ENCODE measurements around the gene C12orf60. TPM values are rescaled to one million over a fixed set of nuclear protein-coding genes. Genes with fewer than 3 reads are reported as not detected.

C12orf60 gene
- polyA plus RNA-seq, 1 experiment: 0.71 TPM

DNA sequence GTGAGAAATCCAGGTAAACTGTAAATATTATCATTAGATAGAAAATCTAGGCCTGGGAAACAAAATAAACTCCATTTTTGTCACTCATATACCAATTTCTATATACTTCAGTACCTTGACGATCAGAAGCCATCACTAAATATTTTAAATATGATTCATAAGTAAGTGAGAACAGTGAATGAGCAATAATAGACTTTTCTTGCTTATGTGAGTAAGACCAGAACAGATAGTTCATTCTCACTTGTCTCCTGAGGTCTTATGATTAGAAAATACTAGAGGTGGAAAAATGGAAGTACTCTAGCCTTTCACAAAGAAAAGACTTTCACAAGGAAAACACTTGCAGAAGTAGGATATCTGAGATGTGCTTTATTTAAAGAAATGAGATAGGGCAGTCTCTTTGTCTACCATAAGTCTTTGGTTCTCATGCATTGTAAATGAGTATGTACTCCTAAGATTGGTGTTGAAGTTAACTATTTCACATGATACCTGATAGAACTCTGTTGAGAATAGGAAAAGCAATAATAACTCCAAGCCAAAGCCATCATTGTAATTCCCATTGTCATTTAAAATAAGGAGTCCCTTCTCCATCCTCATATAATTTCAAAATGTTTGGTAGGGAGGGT lies 20.7 kb downstream of the C12orf60 start:
- H3K36me3 ChIP-seq (ENCODE audit: control insufficient read depth, insufficient read depth, low read length): no peaks in the 10 kb centered on the region
- ChIA-PET POLR2A (no interaction called here), CTCF (interaction anchor here (1.2 kb wide), 1 partner anchor 53 kb away, joined by 5 read pairs; a partner anchor contains a TSS)
- no peaks in the 10 kb centered on the region for H3K27me3 ChIP-seq (ENCODE audit: control insufficient read depth, insufficient read depth, low read length)
- TF ChIP-seq, protein P1, sequence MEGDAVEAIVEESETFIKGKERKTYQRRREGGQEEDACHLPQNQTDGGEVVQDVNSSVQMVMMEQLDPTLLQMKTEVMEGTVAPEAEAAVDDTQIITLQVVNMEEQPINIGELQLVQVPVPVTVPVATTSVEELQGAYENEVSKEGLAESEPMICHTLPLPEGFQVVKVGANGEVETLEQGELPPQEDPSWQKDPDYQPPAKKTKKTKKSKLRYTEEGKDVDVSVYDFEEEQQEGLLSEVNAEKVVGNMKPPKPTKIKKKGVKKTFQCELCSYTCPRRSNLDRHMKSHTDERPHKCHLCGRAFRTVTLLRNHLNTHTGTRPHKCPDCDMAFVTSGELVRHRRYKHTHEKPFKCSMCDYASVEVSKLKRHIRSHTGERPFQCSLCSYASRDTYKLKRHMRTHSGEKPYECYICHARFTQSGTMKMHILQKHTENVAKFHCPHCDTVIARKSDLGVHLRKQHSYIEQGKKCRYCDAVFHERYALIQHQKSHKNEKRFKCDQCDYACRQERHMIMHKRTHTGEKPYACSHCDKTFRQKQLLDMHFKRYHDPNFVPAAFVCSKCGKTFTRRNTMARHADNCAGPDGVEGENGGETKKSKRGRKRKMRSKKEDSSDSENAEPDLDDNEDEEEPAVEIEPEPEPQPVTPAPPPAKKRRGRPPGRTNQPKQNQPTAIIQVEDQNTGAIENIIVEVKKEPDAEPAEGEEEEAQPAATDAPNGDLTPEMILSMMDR (IDR thresholded peaks at IDR 0.05; ENCODE audit: insufficient read depth, low read depth, low read length): no peak
- DNase-seq (ENCODE audit: low read depth): no peak
- no peak overlapping the region for H3K4me3 ChIP-seq (ENCODE audit: low read depth, low read length)

DNA sequence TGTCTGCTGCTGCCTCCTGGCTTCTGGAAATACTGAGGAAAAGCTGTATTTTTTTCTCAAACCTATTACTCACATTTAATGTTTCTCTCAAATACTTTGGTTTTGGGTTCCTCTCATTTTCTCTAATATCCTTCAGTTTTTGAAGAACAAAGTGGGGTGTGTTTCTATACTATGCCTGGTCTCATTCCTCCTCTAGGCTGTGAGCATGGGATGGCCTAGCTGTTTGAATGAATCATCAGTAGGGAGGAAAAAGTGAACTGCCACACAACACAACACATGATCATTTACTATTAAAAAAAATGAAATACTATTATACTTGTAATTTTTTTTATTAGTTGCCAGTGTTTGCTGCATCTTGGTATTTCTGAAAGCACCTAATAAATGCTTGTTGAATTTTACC lies 21.8 kb downstream of the C12orf60 start:
- DNase-seq (ENCODE audit: low read depth): no peak
- CTCF ChIA-PET: interaction anchor here (0.9 to 2.2 kb wide), 3 partner anchors 15 to 54 kb away, joined by 3 to 8 read pairs (median 5); a partner anchor contains a TSS
- Histone ChIP-seq H3K27me3 (ENCODE audit: control insufficient read depth, insufficient read depth, low read length) (no peaks in the 10 kb centered on the region), H3K4me3 (ENCODE audit: low read depth, low read length) (no peak overlapping the region), H3K36me3 (ENCODE audit: control insufficient read depth, insufficient read depth, low read length) (no peaks in the 10 kb centered on the region)
- TF ChIP-seq, protein P1 (IDR thresholded peaks at IDR 0.05; ENCODE audit: insufficient read depth, low read depth, low read length): no peak
- POLR2A ChIA-PET: no interaction called here

DNA sequence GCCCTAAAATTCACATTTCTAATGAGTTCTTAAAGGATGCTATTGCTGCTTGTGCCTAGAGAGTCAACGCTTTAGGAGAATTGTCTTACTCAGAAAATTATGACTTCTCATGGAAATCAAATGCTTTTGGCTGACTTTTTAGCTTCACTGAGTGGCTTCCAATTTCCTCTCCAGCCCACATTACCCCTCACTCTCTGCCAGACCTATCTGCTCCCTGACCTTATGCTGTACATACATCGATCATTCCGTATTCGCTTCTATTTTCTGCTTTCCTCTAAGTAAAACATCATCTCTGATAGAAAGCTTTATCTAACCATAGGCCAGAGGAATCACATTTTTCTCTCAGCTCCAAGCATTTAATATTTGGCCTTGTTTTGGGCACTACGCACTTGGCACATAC lies 23.0 kb downstream of the C12orf60 start:
- POLR2A ChIA-PET: no interaction called here
- no peaks in the 10 kb centered on the region for H3K36me3 ChIP-seq (ENCODE audit: control insufficient read depth, insufficient read depth, low read length)
- no peaks in the 10 kb centered on the region for H3K27me3 ChIP-seq (ENCODE audit: control insufficient read depth, insufficient read depth, low read length)
- CTCF ChIA-PET: interaction anchor here (2.2 kb wide), 1 partner anchor 16 kb away, joined by 8 read pairs; no protein-coding TSS in a partner anchor
- TF ChIP-seq, protein P1 (IDR thresholded peaks at IDR 0.05; ENCODE audit: insufficient read depth, low read depth, low read length): no peak
- H3K4me3 ChIP-seq (ENCODE audit: low read depth, low read length): no peak overlapping the region
- no peak for DNase-seq (ENCODE audit: low read depth)

DNA sequence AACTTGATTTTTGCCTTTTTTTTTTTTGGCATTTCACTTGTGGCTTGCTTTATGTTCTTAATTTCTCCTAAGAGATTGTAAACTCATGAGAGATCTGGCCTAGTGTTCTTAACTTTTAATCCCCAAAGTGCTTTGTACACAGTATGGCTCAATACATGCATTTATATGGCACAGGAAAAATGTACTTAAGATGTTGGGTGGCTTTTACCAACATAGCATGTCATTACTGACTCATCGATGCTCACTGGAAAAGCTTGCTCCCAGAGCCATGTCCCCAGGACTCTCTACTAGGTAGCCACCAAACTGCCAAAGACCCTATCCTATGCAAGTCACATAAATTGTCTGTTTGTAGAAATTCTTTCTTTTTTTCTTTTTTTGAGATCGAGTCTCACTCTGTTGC lies 23.6 kb downstream of the C12orf60 start:
- no peaks in the 10 kb centered on the region for H3K27me3 ChIP-seq (ENCODE audit: control insufficient read depth, insufficient read depth, low read length)
- ChIA-PET CTCF (interaction anchor here (2.2 kb wide), 1 partner anchor 16 kb away, joined by 8 read pairs; no protein-coding TSS in a partner anchor), POLR2A (no interaction called here)
- H3K4me3 ChIP-seq (ENCODE audit: low read depth, low read length): no peak overlapping the region
- no peak for DNase-seq (ENCODE audit: low read depth)
- TF ChIP-seq, protein P1 (IDR thresholded peaks at IDR 0.05; ENCODE audit: insufficient read depth, low read depth, low read length): no peak
- no peaks in the 10 kb centered on the region for H3K36me3 ChIP-seq (ENCODE audit: control insufficient read depth, insufficient read depth, low read length)

DNA sequence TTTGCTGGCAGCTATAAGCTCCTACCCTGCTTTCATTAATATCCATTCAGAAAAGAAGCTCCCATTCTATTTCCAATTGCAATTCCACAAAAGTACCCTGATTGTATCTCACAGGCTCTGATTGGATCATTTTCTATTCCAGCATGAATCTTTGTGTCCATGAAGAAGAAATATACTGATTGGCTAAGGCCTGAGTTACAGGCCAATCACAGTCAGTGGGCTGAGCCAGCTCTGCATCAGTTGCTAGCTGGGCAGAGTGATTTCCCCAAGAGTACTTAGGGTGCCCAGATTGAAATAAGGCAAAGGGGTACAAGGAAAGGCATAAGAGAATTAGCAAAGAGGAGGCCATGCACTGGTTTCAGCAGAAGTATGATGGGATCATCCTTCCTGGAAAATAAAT lies 25.4 kb downstream of the C12orf60 start:
- TF ChIP-seq, protein P1 (IDR thresholded peaks at IDR 0.05; ENCODE audit: insufficient read depth, low read depth, low read length): no peak
- Histone ChIP-seq H3K4me3 (ENCODE audit: low read depth, low read length) (no peak overlapping the region), H3K27me3 (ENCODE audit: control insufficient read depth, insufficient read depth, low read length) (no peaks in the 10 kb centered on the region), H3K36me3 (ENCODE audit: control insufficient read depth, insufficient read depth, low read length) (no peaks in the 10 kb centered on the region)
- ChIA-PET POLR2A (no interaction called here), CTCF (interaction anchor here (1.4 kb wide), 1 partner anchor 17 kb away, joined by 5 read pairs; no protein-coding TSS in a partner anchor)
- DNase-seq (ENCODE audit: low read depth): no peak
